GM12873 (cell line): ENCODE measurements around the gene SCN9A.

Experiments
- CTCF ChIP-seq: IDR thresholded peaks from 2 replicates; pipeline ENCODE4 v1.5.1; 2012; ENCODE audit warnings: low read depth, mild to moderate bottlenecking, moderate library complexity, low read length, control low read depth; ENCODE audit not compliant: insufficient read depth; ENCODE audit errors: missing control alignments

The SCN9A gene

DNA sequence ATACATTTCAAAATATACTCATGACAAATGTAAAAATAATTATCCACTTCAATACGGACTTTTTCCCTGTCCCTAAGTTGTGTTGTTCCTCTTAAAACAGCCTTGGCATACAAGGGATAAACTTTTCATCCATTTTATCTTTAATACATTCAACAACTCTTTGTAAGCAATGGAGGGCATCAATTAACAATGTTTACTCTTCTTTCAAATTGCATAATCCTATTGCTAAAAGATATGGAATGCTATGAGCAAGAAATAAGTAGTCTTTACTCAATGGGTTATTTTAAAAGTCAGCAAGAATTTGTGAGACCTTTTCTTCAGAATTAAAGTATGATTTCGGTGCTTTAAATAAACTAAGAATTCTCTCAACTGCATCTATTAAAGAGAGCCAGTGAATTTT is 41.9 kb downstream of the SCN9A start:
- no peak for TF ChIP-seq CTCF

GRCh38 chr2:166332106-166332505 is 43.6 kb downstream of the SCN9A start:
- TF ChIP-seq CTCF: no peak

DNA sequence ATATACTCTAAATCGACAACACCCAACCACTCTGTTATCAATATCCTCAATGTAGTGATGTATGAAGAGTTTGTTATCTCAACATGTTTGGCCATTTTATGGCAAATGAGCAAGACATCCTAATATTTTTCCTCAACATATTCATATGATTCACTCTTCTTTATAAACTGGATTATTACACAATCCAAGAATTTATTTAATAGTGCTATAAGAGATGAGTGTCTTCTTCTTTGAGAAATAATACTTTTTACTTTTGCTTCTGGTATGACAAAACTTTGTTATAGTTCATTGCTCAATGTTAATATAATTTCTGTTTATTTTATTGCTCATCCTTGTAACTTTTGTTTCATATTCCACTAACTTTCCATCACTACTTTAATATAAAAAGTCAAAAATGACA is 44.3 kb downstream of the SCN9A start:
- TF ChIP-seq CTCF: no peak

GRCh38 chr2:166329465-166329864 is 46.3 kb downstream of the SCN9A start:
- no peak for TF ChIP-seq CTCF

DNA sequence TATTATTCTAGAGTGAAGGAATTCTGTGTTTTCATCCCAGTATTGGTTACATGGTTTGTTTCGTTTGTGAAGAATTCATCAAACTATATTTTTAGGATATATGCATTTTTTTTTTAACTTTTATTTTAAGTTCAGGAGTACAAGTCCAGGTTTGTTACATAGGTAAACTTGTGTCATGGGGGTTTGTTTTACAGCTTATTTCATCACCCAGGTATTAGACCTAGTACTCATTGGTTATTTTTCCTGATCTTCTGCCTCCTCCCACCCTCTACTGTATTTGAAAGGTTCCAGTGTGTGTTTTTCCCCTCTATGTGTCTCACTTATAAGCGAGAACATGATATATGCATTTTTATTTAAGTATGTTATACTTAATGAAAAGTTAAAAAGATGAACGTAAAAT is 47.6 kb downstream of the SCN9A start:
- no peak for TF ChIP-seq CTCF

- no peak for TF ChIP-seq CTCF
These were observed 54.7 kb downstream of the SCN9A start for GRCh38 chr2:166321076-166321475.

DNA sequence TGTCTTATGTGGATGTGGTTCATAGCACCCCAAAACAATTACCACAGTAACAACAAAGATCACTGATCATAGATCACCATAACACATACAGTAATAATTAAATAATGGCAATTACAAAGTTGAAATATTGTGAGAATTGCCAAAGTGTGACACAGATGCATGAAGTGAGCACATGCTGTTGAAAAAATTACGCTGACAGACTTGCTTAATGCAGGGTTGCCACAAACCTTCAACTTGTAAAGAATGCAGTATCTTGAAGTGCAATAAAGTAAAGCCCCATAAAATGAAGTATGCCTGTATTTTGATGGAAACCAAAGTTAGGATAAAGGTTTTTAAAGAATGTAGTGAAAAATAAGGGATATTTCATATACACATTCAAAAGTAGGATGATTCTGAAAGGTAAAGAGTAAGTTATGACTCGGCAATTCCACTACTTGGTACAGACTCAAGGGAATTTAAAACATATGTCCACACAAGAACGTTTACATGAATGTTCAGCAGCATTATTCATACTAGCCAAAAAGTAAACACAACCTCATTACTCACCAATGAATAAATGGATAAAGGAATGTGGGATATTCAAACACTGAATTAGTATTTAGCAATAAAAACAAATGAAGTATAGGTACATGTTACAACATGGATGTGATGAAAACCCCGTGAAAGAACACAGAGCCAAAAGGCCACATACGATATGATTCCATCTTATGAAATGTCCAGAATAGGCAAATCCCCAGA is 61.6 kb downstream of the SCN9A start:
- TF ChIP-seq CTCF: no peak
